HepG2 (cell line): Measurements from ENCODE around the gene MDP1. TPM values are rescaled to one million over a fixed set of nuclear protein-coding genes. Genes with fewer than 3 reads are reported as not detected.

Source experiments
- ATF7-NPFF ChIP-seq: sonication (generic); formaldehyde crosslinking; IDR thresholded peaks from 2 replicates; pipeline ENCODE4 v1.8.1; 2023; ENCODE audit warnings: mild to moderate bottlenecking, low read depth, missing genetic modification reagents, moderate library complexity
- BORCS8-MEF2B ChIP-seq: sonication (generic); formaldehyde crosslinking; IDR thresholded peaks from 2 replicates; pipeline ENCODE4 v1.8.0; 2022; ENCODE audit warnings: mild to moderate bottlenecking, missing genetic modification reagents
- MEIS1 ChIP-seq: sonication (generic); formaldehyde crosslinking; IDR thresholded peaks from 2 replicates; pipeline ENCODE4 v1.9.0; 2021; ENCODE audit warnings: mild to moderate bottlenecking, missing genetic modification reagents, moderate library complexity, borderline replicate concordance
- RAD21 ChIP-seq: fragments of 450-650 bp; formaldehyde crosslinking; IDR thresholded peaks from 2 replicates; pipeline ENCODE4 v1.5.0; 2020; ENCODE audit warnings: mild to moderate bottlenecking
- SRSF9 ChIP-seq: fragments of 200-400 bp; formaldehyde crosslinking; IDR thresholded peaks from 2 replicates; pipeline ENCODE4 v1.6.1; 2018; ENCODE audit warnings: borderline replicate concordance, mild to moderate bottlenecking, low read depth, low read length; ENCODE audit not compliant: insufficient read depth, poor library complexity, severe bottlenecking
- TBP ChIP-seq: sonication (generic); formaldehyde crosslinking; IDR thresholded peaks from 2 replicates; pipeline ENCODE4 v1.5.0; 2020; ENCODE audit warnings: missing genetic modification reagents
- TGIF2 ChIP-seq: IDR thresholded peaks from 2 replicates; pipeline ENCODE4 v1.6.1; 2016; ENCODE audit warnings: control low read depth, missing compliant biosample characterization
- ZMYM4 ChIP-seq: sonication (generic); formaldehyde crosslinking; IDR thresholded peaks from 2 replicates; pipeline ENCODE4 v1.8.1; 2023; ENCODE audit warnings: mild to moderate bottlenecking, missing genetic modification reagents
- ZNF205 ChIP-seq: IDR thresholded peaks from 2 replicates; pipeline ENCODE4 v1.6.1; 2018; ENCODE audit warnings: missing biosample characterization, missing genetic modification reagents
- ZNF33B ChIP-seq: sonication (generic); formaldehyde crosslinking; IDR thresholded peaks from 2 replicates; pipeline ENCODE4 v1.5.1; 2020; ENCODE audit warnings: mild to moderate bottlenecking, missing genetic modification reagents
- ZNF724P ChIP-seq: sonication (generic); formaldehyde crosslinking; IDR thresholded peaks from 2 replicates; pipeline ENCODE4 v1.8.0; 2022; ENCODE audit warnings: missing genetic modification reagents, borderline replicate concordance
- ZNF775 ChIP-seq: sonication (generic); formaldehyde crosslinking; IDR thresholded peaks from 2 replicates; pipeline ENCODE4 v1.4.0; 2020; ENCODE audit warnings: missing genetic modification reagents, mild to moderate bottlenecking, moderate library complexity, borderline replicate concordance
- ZNF841 ChIP-seq: sonication (generic); formaldehyde crosslinking; IDR thresholded peaks from 2 replicates; pipeline ENCODE4 v1.8.1; 2023; ENCODE audit warnings: missing genetic modification reagents, borderline replicate concordance
- polyA plus RNA-seq, 8 experiments: library from polyadenylated mRNA; depleted of rRNA in 3 of 8; stranded (reverse) in 7 of 8; unstranded in 1 of 8; fragments of >200 nt; fragmentation: Illumina TruSeq in 4 of 8; extraction: Trizol in 4 of 8; gene quantifications; 2 replicates each; pipeline versions ENCODE4 v1.2.1 to v1.2.3, GENCODE V29; 2011 to 2016; ENCODE audit warnings: low read depth in 4 of 8, missing spikeins in 1 of 8, mixed read lengths in 1 of 8; ENCODE audit not compliant: insufficient read depth in 1 of 8
- total RNA-seq, 5 experiments: library from RNA; depleted of rRNA; stranded (reverse); fragments of >200 nt; fragmentation: Illumina TruSeq; extraction: Trizol; gene quantifications; 2 replicates each; pipeline ENCODE4 v1.2.3, GENCODE V29; 2016; ENCODE audit warnings: low read depth in 1 of 5
- TF ChIP-seq, protein P1 (sequence below): sonication (generic); formaldehyde crosslinking; IDR thresholded peaks from 2 replicates; pipeline ENCODE4 v1.4.0; 2020; ENCODE audit warnings: missing genetic modification reagents
- TF ChIP-seq, protein P2 (sequence below): sonication (generic); formaldehyde crosslinking; IDR thresholded peaks from 2 replicates; pipeline ENCODE4 v1.9.0; 2021; ENCODE audit warnings: missing genetic modification reagents, borderline replicate concordance
- TF ChIP-seq, protein P3 (sequence below): sonication (generic); formaldehyde crosslinking; IDR thresholded peaks from 2 replicates; pipeline ENCODE4 v1.5.1; 2020; ENCODE audit warnings: missing genetic modification reagents, mild to moderate bottlenecking, borderline replicate concordance
- TF ChIP-seq, protein P4 (sequence below): sonication (generic); formaldehyde crosslinking; IDR thresholded peaks from 2 replicates; pipeline ENCODE4 v1.4.0; 2020; ENCODE audit warnings: missing genetic modification reagents

The MDP1 gene
- total and polyA plus RNA-seq, 2 of the 13 experiments (the other 11 are each of a cell fraction or from before 2014, with no cell fraction given) = 44.1 to 48.7 TPM

DNA sequence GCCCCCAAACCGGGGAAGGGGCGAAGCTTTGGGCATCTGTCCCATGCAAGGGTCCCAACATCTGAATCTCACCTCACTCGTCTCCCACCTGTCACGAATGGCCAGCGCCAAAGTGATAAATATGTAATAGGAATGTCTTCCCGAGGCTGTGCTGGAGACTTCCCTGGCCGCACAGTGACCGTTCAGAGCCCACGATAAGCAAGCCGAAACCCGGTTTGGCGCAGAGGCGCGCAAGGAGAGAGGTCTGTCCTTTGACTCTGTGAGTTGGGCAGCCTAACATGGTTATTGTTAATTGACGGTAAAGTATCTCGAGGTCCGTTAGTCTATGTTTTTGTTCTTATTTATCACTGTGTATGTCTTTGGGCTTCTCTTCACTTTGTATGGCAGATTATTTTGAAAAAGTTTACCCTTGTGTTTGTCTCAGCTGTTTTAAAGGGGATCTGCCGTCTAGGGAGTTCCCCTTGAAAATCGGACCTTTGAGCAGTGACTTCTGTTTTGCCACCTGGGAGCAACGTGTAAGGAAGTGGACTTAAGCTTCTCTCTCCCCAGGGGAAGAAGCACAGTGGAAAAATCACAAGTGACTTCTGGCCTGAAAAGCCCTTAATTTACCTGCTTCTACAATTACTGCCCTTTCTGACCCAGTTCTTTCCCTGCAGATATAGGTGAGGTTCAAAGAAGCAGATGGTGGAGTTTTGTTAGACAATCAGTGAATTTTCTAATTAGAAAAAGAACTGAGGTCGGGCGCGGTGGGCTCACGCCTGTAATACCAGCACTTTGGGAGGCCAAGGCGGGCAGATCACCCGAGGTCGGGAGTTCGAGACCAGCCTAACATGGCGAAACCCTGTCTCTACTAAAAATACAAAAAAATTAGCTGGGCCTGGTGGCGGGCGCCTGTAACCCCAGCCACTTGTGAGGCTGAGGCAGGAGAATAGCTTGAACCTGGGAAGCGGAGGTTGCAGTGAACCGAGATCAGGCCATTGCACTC lies 19.5 kb downstream of the MDP1 start (continued):
- TF ChIP-seq ZNF841 (CRISPR knock-in tag) (no peak), TGIF2 (CRISPR knock-in tag) (no peak; the same call in 1 of the 2 replicates), ZNF33B (no peak), ATF7-NPFF (CRISPR knock-in tag) (no peak), BORCS8-MEF2B (CRISPR knock-in tag) (no peak), RAD21 (CRISPR knock-in tag) (no peak), ZNF205 (CRISPR knock-in tag) (peak; percentile 8; the same call in 1 of the 2 replicates), ZNF775 (no peak; the same call in 1 of the 2 replicates), ZMYM4 (CRISPR knock-in tag) (0 out of 2 replicates have a peak, but pooled peaks have one; percentile 40), MEIS1 (CRISPR knock-in tag) (no peak), TBP (CRISPR knock-in tag) (no peak), SRSF9 (no peak), ZNF724P (CRISPR knock-in tag) (no peak)
- TF ChIP-seq, protein P1, sequence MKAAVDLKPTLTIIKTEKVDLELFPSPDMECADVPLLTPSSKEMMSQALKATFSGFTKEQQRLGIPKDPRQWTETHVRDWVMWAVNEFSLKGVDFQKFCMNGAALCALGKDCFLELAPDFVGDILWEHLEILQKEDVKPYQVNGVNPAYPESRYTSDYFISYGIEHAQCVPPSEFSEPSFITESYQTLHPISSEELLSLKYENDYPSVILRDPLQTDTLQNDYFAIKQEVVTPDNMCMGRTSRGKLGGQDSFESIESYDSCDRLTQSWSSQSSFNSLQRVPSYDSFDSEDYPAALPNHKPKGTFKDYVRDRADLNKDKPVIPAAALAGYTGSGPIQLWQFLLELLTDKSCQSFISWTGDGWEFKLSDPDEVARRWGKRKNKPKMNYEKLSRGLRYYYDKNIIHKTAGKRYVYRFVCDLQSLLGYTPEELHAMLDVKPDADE (CRISPR knock-in tag) = no peak
- TF ChIP-seq, protein P2, sequence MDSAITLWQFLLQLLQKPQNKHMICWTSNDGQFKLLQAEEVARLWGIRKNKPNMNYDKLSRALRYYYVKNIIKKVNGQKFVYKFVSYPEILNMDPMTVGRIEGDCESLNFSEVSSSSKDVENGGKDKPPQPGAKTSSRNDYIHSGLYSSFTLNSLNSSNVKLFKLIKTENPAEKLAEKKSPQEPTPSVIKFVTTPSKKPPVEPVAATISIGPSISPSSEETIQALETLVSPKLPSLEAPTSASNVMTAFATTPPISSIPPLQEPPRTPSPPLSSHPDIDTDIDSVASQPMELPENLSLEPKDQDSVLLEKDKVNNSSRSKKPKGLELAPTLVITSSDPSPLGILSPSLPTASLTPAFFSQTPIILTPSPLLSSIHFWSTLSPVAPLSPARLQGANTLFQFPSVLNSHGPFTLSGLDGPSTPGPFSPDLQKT (CRISPR knock-in tag) = no peak
- TF ChIP-seq, protein P3, sequence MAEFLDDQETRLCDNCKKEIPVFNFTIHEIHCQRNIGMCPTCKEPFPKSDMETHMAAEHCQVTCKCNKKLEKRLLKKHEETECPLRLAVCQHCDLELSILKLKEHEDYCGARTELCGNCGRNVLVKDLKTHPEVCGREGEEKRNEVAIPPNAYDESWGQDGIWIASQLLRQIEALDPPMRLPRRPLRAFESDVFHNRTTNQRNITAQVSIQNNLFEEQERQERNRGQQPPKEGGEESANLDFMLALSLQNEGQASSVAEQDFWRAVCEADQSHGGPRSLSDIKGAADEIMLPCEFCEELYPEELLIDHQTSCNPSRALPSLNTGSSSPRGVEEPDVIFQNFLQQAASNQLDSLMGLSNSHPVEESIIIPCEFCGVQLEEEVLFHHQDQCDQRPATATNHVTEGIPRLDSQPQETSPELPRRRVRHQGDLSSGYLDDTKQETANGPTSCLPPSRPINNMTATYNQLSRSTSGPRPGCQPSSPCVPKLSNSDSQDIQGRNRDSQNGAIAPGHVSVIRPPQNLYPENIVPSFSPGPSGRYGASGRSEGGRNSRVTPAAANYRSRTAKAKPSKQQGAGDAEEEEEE = no peak
- TF ChIP-seq, protein P4, sequence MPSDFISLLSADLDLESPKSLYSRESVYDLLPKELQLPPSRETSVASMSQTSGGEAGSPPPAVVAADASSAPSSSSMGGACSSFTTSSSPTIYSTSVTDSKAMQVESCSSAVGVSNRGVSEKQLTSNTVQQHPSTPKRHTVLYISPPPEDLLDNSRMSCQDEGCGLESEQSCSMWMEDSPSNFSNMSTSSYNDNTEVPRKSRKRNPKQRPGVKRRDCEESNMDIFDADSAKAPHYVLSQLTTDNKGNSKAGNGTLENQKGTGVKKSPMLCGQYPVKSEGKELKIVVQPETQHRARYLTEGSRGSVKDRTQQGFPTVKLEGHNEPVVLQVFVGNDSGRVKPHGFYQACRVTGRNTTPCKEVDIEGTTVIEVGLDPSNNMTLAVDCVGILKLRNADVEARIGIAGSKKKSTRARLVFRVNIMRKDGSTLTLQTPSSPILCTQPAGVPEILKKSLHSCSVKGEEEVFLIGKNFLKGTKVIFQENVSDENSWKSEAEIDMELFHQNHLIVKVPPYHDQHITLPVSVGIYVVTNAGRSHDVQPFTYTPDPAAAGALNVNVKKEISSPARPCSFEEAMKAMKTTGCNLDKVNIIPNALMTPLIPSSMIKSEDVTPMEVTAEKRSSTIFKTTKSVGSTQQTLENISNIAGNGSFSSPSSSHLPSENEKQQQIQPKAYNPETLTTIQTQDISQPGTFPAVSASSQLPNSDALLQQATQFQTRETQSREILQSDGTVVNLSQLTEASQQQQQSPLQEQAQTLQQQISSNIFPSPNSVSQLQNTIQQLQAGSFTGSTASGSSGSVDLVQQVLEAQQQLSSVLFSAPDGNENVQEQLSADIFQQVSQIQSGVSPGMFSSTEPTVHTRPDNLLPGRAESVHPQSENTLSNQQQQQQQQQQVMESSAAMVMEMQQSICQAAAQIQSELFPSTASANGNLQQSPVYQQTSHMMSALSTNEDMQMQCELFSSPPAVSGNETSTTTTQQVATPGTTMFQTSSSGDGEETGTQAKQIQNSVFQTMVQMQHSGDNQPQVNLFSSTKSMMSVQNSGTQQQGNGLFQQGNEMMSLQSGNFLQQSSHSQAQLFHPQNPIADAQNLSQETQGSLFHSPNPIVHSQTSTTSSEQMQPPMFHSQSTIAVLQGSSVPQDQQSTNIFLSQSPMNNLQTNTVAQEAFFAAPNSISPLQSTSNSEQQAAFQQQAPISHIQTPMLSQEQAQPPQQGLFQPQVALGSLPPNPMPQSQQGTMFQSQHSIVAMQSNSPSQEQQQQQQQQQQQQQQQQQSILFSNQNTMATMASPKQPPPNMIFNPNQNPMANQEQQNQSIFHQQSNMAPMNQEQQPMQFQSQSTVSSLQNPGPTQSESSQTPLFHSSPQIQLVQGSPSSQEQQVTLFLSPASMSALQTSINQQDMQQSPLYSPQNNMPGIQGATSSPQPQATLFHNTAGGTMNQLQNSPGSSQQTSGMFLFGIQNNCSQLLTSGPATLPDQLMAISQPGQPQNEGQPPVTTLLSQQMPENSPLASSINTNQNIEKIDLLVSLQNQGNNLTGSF (CRISPR knock-in tag) = no peak
